Muscle layer of duodenum (tissue), 2 donors: Measurements from ENCODE around the gene S100A8.
"Not testable (repeated sequence)": the region's sequence is repeated elsewhere in the genome, so short reads cannot be mapped to it uniquely, and the experiment has no call there.

Experiments used
- H3K27ac ChIP-seq: one replicate; pipeline ENCODE4 v1.7.0; 2013; ENCODE audit warnings: mild to moderate bottlenecking, low read length
- H3K27me3 ChIP-seq: one replicate; pipeline ENCODE4 v1.7.0; 2013; ENCODE audit warnings: low read depth, mild to moderate bottlenecking, control low read depth, low read length
- H3K36me3 ChIP-seq, 2 donors: one replicate each; pipeline ENCODE4 v1.7.0; 2013; ENCODE audit warnings: low read length in 2 of 2, control low read depth in 1 of 2, mild to moderate bottlenecking in 1 of 2; ENCODE audit not compliant: insufficient read depth in 2 of 2, control insufficient read depth in 1 of 2
- H3K4me1 ChIP-seq, 2 donors: one replicate each; pipeline ENCODE4 v1.7.0; 2013; ENCODE audit warnings: low read length in 2 of 2, mild to moderate bottlenecking in 2 of 2, control low read depth in 1 of 2, moderate library complexity in 1 of 2; ENCODE audit not compliant: insufficient read depth in 2 of 2, control insufficient read depth in 1 of 2
- H3K4me3 ChIP-seq, 2 donors: one replicate each; pipeline ENCODE4 v1.7.0; 2013; ENCODE audit warnings: low read length in 2 of 2, low read depth in 1 of 2, mild to moderate bottlenecking in 1 of 2
- H3K9me3 ChIP-seq, 2 donors: one replicate each; pipeline ENCODE4 v1.7.0; 2013; ENCODE audit warnings: low read length in 2 of 2, control low read depth in 1 of 2, mild to moderate bottlenecking in 1 of 2; ENCODE audit not compliant: control insufficient read depth in 1 of 2
- donor health status: healthy.

S100A8 gene

GRCh38 chr1:153348511-153349362 is 42.1 kb downstream of the S100A8 start, which contains the start of gene PGLYRP4:
Gene PGLYRP4, minus strand, starts transcription at chr1:153348841. Its CDS starts 909 bp downstream, at chr1:153347932.
- no peaks in the 10 kb centered on the region for H3K36me3 ChIP-seq
- no peak within 1 kb of the TSS for H3K4me3 ChIP-seq
- no peaks in the 10 kb centered on the region for H3K9me3 ChIP-seq
- H3K27ac ChIP-seq = no peak within 1 kb of the TSS
- H3K4me1 ChIP-seq = no peaks in the 10 kb centered on the region
- H3K27me3 ChIP-seq = no peaks in the 10 kb centered on the region

- H3K27ac ChIP-seq = no peak overlapping the region
- no peaks in the 10 kb centered on the region for H3K36me3 ChIP-seq
- H3K27me3 ChIP-seq = no peaks in the 10 kb centered on the region
- H3K4me3 ChIP-seq = no peak overlapping the region
- H3K4me1 ChIP-seq = no peaks in the 10 kb centered on the region
- H3K9me3 ChIP-seq = no peaks in the 10 kb centered on the region
Observed at GRCh38 chr1:153347856-153348255, 43.0 kb downstream of the S100A8 start.

- H3K4me1 ChIP-seq, H3K27me3 ChIP-seq, H3K27ac ChIP-seq, H3K9me3 ChIP-seq, H3K4me3 ChIP-seq, H3K36me3 ChIP-seq: not testable (repeated sequence)
Observed at GRCh38 chr1:153347049-153347448, 43.8 kb downstream of the S100A8 start.

- no peaks in the 10 kb centered on the region for H3K36me3 ChIP-seq
- no peak overlapping the region for H3K27ac ChIP-seq
- H3K4me3 ChIP-seq = no peak overlapping the region
- H3K4me1 ChIP-seq = no peaks in the 10 kb centered on the region
- no peaks in the 10 kb centered on the region for H3K9me3 ChIP-seq
- no peaks in the 10 kb centered on the region for H3K27me3 ChIP-seq
Observed at GRCh38 chr1:153346077-153346723, 44.7 kb downstream of the S100A8 start.

GRCh38 chr1:153345187-153346076 is 45.4 kb downstream of the S100A8 start:
- H3K27ac ChIP-seq = no peak overlapping the region
- H3K36me3 ChIP-seq = no peaks in the 10 kb centered on the region
- H3K9me3 ChIP-seq = no peaks in the 10 kb centered on the region
- no peaks in the 10 kb centered on the region for H3K27me3 ChIP-seq
- no peaks in the 10 kb centered on the region for H3K4me1 ChIP-seq
- H3K4me3 ChIP-seq = no peak overlapping the region

GRCh38 chr1:153344718-153345025 is 46.2 kb downstream of the S100A8 start:
- Histone ChIP-seq H3K4me3 (no peak overlapping the region), H3K27ac (no peak overlapping the region), H3K27me3 (no peaks in the 10 kb centered on the region), H3K9me3 (no peaks in the 10 kb centered on the region), H3K36me3 (no peaks in the 10 kb centered on the region), H3K4me1 (no peaks in the 10 kb centered on the region)

- H3K27me3 ChIP-seq = no peaks in the 10 kb centered on the region
- no peaks in the 10 kb centered on the region for H3K4me1 ChIP-seq
- H3K27ac ChIP-seq = no peak overlapping the region
Observed at GRCh38 chr1:153343811-153344717, 46.8 kb downstream of the S100A8 start.

GRCh38 chr1:153343040-153343681 is 47.7 kb downstream of the S100A8 start:
- Histone ChIP-seq H3K4me3 (no peak overlapping the region), H3K27ac (no peak overlapping the region), H3K36me3 (no peaks in the 10 kb centered on the region), H3K27me3 (no peaks in the 10 kb centered on the region), H3K9me3 (no peaks in the 10 kb centered on the region), H3K4me1 (no peaks in the 10 kb centered on the region)

More at GRCh38 chr1:153343811-153344717, 46.8 kb downstream of the S100A8 start:
- Histone ChIP-seq H3K9me3 (no peaks in the 10 kb centered on the region), H3K36me3 (no peaks in the 10 kb centered on the region), H3K4me3 (no peak overlapping the region)

GRCh38 chr1:153342178-153342577 is 48.7 kb downstream of the S100A8 start:
- Histone ChIP-seq H3K27me3 (no peaks in the 10 kb centered on the region), H3K4me1 (no peaks in the 10 kb centered on the region), H3K4me3 (no peak overlapping the region)

GRCh38 chr1:153341431-153341934 is 49.4 kb downstream of the S100A8 start:
- no peak overlapping the region for H3K27ac ChIP-seq
- H3K36me3 ChIP-seq = no peaks in the 10 kb centered on the region
- no peaks in the 10 kb centered on the region for H3K4me1 ChIP-seq
- no peaks in the 10 kb centered on the region for H3K27me3 ChIP-seq
- H3K4me3 ChIP-seq = no peak overlapping the region
- H3K9me3 ChIP-seq = no peaks in the 10 kb centered on the region

More at GRCh38 chr1:153342178-153342577, 48.7 kb downstream of the S100A8 start:
- no peaks in the 10 kb centered on the region for H3K36me3 ChIP-seq
- H3K27ac ChIP-seq = no peak overlapping the region
- H3K9me3 ChIP-seq = no peaks in the 10 kb centered on the region
